ENCODE data around the gene ANO4. TPM values are rescaled to one million over a fixed set of nuclear protein-coding genes. Genes with fewer than 3 reads are reported as not detected.
"Not testable (repeated sequence)": the region's sequence is repeated elsewhere in the genome, so short reads cannot be mapped to it uniquely, and the experiment has no call there.

ANO4 gene
- total RNA-seq, 2 experiments from 2014 or later = not detected

- no peak for TF ChIP-seq CTCF (IDR thresholded peaks at IDR 0.05)
These were observed 192.3 kb downstream of the ANO4 start for GRCh38 chr12:100986595-100987547.

GRCh38 chr12:100987552-100988521 lies 193.3 kb downstream of the ANO4 start:
- POLR2A ChIA-PET = no interaction called here
- intact Hi-C loops (cut with micrococcal nuclease) = no loop called here
- CTCF ChIA-PET = no interaction called here
- H3K27me3 Mint-ChIP-seq = peaks cover 2% of the 10 kb centered on the region
- no peaks in the 10 kb centered on the region for H3K36me3 Mint-ChIP-seq (ENCODE audit: low read depth)
- TF ChIP-seq CTCF (IDR thresholded peaks at IDR 0.05) = no peak
- ATAC-seq (no peak), DNase-seq (peak; percentile 3)
- no peak overlapping the region for H3K27ac Mint-ChIP-seq
- no peak overlapping the region for H3K4me3 Mint-ChIP-seq
- H3K9me3 Mint-ChIP-seq = no peaks in the 10 kb centered on the region
- H3K4me1 Mint-ChIP-seq (ENCODE audit: low read depth) = no peaks in the 10 kb centered on the region

More at GRCh38 chr12:100986595-100987547, 192.3 kb downstream of the ANO4 start:
- DNase-seq (no peak), ATAC-seq (no peak)
- Mint-ChIP-seq H3K4me1 (ENCODE audit: low read depth) (no peaks in the 10 kb centered on the region), H3K4me3 (no peak overlapping the region), H3K9me3 (no peaks in the 10 kb centered on the region), H3K27ac (no peak overlapping the region), H3K36me3 (ENCODE audit: low read depth) (no peaks in the 10 kb centered on the region), H3K27me3 (no peaks in the 10 kb centered on the region)
- intact Hi-C loops (cut with micrococcal nuclease) = no loop called here
- ChIA-PET CTCF (interaction anchor here (0.9 kb wide), 1 partner anchor 12 kb away, joined by 3 read pairs; no protein-coding TSS in a partner anchor), POLR2A (no interaction called here)

- not testable (repeated sequence) for H3K27ac Mint-ChIP-seq
These were observed 194.9 kb downstream of the ANO4 start for GRCh38 chr12:100989509-100989908.

GRCh38 chr12:100991102-100991501 lies 196.5 kb downstream of the ANO4 start:
- CTCF ChIA-PET = no interaction called here
- no peaks in the 10 kb centered on the region for H3K4me1 Mint-ChIP-seq (ENCODE audit: low read depth)
- no peaks in the 10 kb centered on the region for H3K9me3 Mint-ChIP-seq
- ATAC-seq (no peak), DNase-seq (no peak)
- peaks cover 2% of the 10 kb centered on the region for H3K27me3 Mint-ChIP-seq
- POLR2A ChIA-PET = interaction anchor here (0.6 kb wide), 1 partner anchor 305 kb away, joined by 3 read pairs; no protein-coding TSS in a partner anchor
- H3K36me3 Mint-ChIP-seq (ENCODE audit: low read depth) = no peaks in the 10 kb centered on the region
- no peak overlapping the region for H3K4me3 Mint-ChIP-seq
- intact Hi-C loops (cut with micrococcal nuclease) = no loop called here
- no peak overlapping the region for H3K27ac Mint-ChIP-seq
- TF ChIP-seq CTCF (IDR thresholded peaks at IDR 0.05) = no peak

More at GRCh38 chr12:100989509-100989908, 194.9 kb downstream of the ANO4 start:
- POLR2A ChIA-PET; H3K4me3 Mint-ChIP-seq; H3K9me3 Mint-ChIP-seq; DNase-seq; H3K36me3 Mint-ChIP-seq (ENCODE audit: low read depth); intact Hi-C loops (cut with micrococcal nuclease); H3K4me1 Mint-ChIP-seq (ENCODE audit: low read depth); ATAC-seq; CTCF ChIA-PET; H3K27me3 Mint-ChIP-seq: not testable (repeated sequence)

- no peaks in the 10 kb centered on the region for H3K9me3 Mint-ChIP-seq
- CTCF ChIA-PET = no interaction called here
- no peak for DNase-seq
These were observed 197.6 kb downstream of the ANO4 start for GRCh38 chr12:100992194-100992593.

More at GRCh38 chr12:100992194-100992593, 197.6 kb downstream of the ANO4 start:
- ATAC-seq = no peak
- no peaks in the 10 kb centered on the region for H3K36me3 Mint-ChIP-seq (ENCODE audit: low read depth)
- H3K4me3 Mint-ChIP-seq = no peak overlapping the region
- POLR2A ChIA-PET = no interaction called here
- H3K27ac Mint-ChIP-seq = no peak overlapping the region
- no peak for TF ChIP-seq CTCF (IDR thresholded peaks at IDR 0.05)
- no peaks in the 10 kb centered on the region for H3K4me1 Mint-ChIP-seq (ENCODE audit: low read depth)
- peaks cover 2% of the 10 kb centered on the region for H3K27me3 Mint-ChIP-seq
- intact Hi-C loops (cut with micrococcal nuclease) = no loop called here

Data from activated CD8-positive, alpha-beta T cell treated with anti-CD3 and anti-CD28 coated beads for 36 hours (primary cell).